WTC11 (cell line): ENCODE results near the gene PRKCG.

Experiments used
- CTCF ChIP-seq: fragments of 200-600 bp; IDR thresholded peaks from 2 replicates; pipeline ENCODE4 v1.8.0; 2022; ENCODE audit warnings: antibody characterized with exemption
- E2F4 ChIP-seq: sonication (generic); formaldehyde crosslinking; IDR thresholded peaks from 2 replicates; pipeline ENCODE4 v1.8.1; 2022; ENCODE audit warnings: low read depth, mild to moderate bottlenecking, moderate library complexity, missing genetic modification reagents, borderline replicate concordance
- ERG ChIP-seq: fragments of 250-450 bp; sonication (Bioruptor Pico); IDR thresholded peaks from 2 replicates; pipeline ENCODE4 v1.8.0; 2021; ENCODE audit warnings: mild to moderate bottlenecking
- MAX ChIP-seq: sonication (generic); formaldehyde crosslinking; IDR thresholded peaks from 2 replicates; pipeline ENCODE4 v1.8.0; 2022; ENCODE audit warnings: mild to moderate bottlenecking, missing genetic modification reagents
- NFYB ChIP-seq: sonication (generic); formaldehyde crosslinking; conservative IDR thresholded peaks from 2 replicates; pipeline ENCODE4 v1.8.0; 2022; ENCODE audit warnings: low read depth, missing genetic modification reagents
- ZNF281 ChIP-seq: sonication (generic); formaldehyde crosslinking; IDR thresholded peaks from 2 replicates; pipeline ENCODE4 v1.8.0; 2023; ENCODE audit warnings: mild to moderate bottlenecking, missing genetic modification reagents

- TF ChIP-seq CTCF, result no peak
- no peak for TF ChIP-seq NFYB (CRISPR knock-in tag)
- TF ChIP-seq ZNF281, result no peak
- TF ChIP-seq MAX (CRISPR knock-in tag), result no peak
- TF ChIP-seq E2F4 (CRISPR knock-in tag), result no peak
- no peak for TF ChIP-seq ERG (CRISPR knock-in tag)
Measured at GRCh38 chr19:53849237-53849676, 32.7 kb upstream of the PRKCG start.
